Lower lobe of right lung (tissue), 2 donors: Measurements from ENCODE around the gene ELL3. TPM values are rescaled to one million over a fixed set of nuclear protein-coding genes. Genes with fewer than 3 reads are reported as not detected.
"Not testable (repeated sequence)": the region's sequence is repeated elsewhere in the genome, so short reads cannot be mapped to it uniquely, and the experiment has no call there.

Experiments used
- ATAC-seq, 2 donors: fragments of 200-7000 bp; cut with Tn5 transposase; one replicate each; pipeline ENCODE4 v1.9.1; 2020 to 2022; ENCODE audit warnings: mild to moderate bottlenecking in 2 of 2, moderate library complexity in 2 of 2
- DNase-seq: peaks from one replicate; pipeline ENCODE4 v3.0.0-alpha.2; 2020
- H3K27ac ChIP-seq: fragments of 200-600 bp; one replicate; pipeline ENCODE4 v1.8.0; 2022
- H3K27me3 ChIP-seq: fragments of 200-600 bp; one replicate; pipeline ENCODE4 v1.8.0; 2022; ENCODE audit warnings: low read depth
- H3K36me3 ChIP-seq: fragments of 200-600 bp; one replicate; pipeline ENCODE4 v1.8.0; 2022; ENCODE audit warnings: mild to moderate bottlenecking
- H3K4me1 ChIP-seq: fragments of 200-600 bp; one replicate; pipeline ENCODE4 v1.8.0; 2022
- H3K4me3 ChIP-seq: fragments of 200-600 bp; one replicate; pipeline ENCODE4 v1.8.0; 2022; ENCODE audit warnings: mild to moderate bottlenecking
- H3K9me3 ChIP-seq: fragments of 200-600 bp; one replicate; pipeline ENCODE4 v1.8.0; 2022
- CTCF ChIP-seq: fragments of 200-600 bp; IDR thresholded peaks from one replicate; pipeline ENCODE4 v1.8.0; 2022; ENCODE audit warnings: antibody characterized with exemption, mild to moderate bottlenecking
- intact Hi-C: fragments of 100-400 bp; cut with DNase I; formaldehyde crosslinking; loops from one replicate; pipeline ENCODE4 v1.11.0; 2022
- total RNA-seq: library from RNA; stranded (reverse); fragmentation: NEBNext Ultra II Directional; extraction: Animal tissue kit (Norgen Biotek cat#: 25700); gene quantifications from one replicate; pipeline ENCODE4 v1.2.1, GENCODE V29; 2021
- donor health status: DM: no; HTN: yes; CAD: no; lungs with severe emphysema.

Gene ELL3
- total RNA-seq, 1 donor from 2014 or later = 5.1 TPM

GRCh38 chr15:43808960-43809678 is 32.4 kb upstream of the ELL3 start:
- Histone ChIP-seq H3K27ac (no peak overlapping the region), H3K36me3 (peaks cover 100% of the 10 kb centered on the region), H3K27me3 (no peaks in the 10 kb centered on the region), H3K4me1 (no peaks in the 10 kb centered on the region), H3K9me3 (no peaks in the 10 kb centered on the region), H3K4me3 (no peak overlapping the region)
- TF ChIP-seq CTCF = no peak
- ATAC-seq = peak in 1 of 2 donors; percentile 69
- intact Hi-C loops = no loop called here
- no peak for DNase-seq

GRCh38 chr15:43808435-43808950 is 31.7 kb upstream of the ELL3 start:
- Histone ChIP-seq H3K36me3 (peaks cover 100% of the 10 kb centered on the region), H3K4me1 (no peaks in the 10 kb centered on the region), H3K27me3 (no peaks in the 10 kb centered on the region), H3K27ac (no peak overlapping the region), H3K9me3 (no peaks in the 10 kb centered on the region), H3K4me3 (no peak overlapping the region)
- no peak for TF ChIP-seq CTCF
- ATAC-seq (no peak), DNase-seq (no peak)
- intact Hi-C loops = no loop called here

- ATAC-seq, H3K9me3 ChIP-seq, intact Hi-C loops, H3K27me3 ChIP-seq, H3K27ac ChIP-seq, DNase-seq, H3K4me3 ChIP-seq: not testable (repeated sequence)
- H3K36me3 ChIP-seq = peaks cover 73% of the 10 kb centered on the region
- peaks cover 29% of the 10 kb centered on the region for H3K4me1 ChIP-seq
Measured at GRCh38 chr15:43802676-43803075, 25.9 kb upstream of the ELL3 start.

- Histone ChIP-seq H3K4me3 (peak within 1 kb of the TSS; percentile 95), H3K9me3 (no peaks in the 10 kb centered on the region), H3K36me3 (peaks cover 71% of the 10 kb centered on the region), H3K27ac (peak within 1 kb of the TSS; percentile 90), H3K4me1 (peaks cover 41% of the 10 kb centered on the region), H3K27me3 (no peaks in the 10 kb centered on the region)
- intact Hi-C loops = no loop called here
- DNase-seq (peak; percentile 95), ATAC-seq (peak; percentile 96)
- no peak for TF ChIP-seq CTCF
Measured at GRCh38 chr15:43800286-43801141, 23.7 kb upstream of the ELL3 start, which contains the start of gene HYPK. Gene HYPK, plus strand, starts transcription at chr15:43800599. Its CDS starts 24 bp downstream, at chr15:43800623.

- Histone ChIP-seq H3K36me3 (peaks cover 71% of the 10 kb centered on the region), H3K4me3 (peak within 1 kb of the TSS; percentile 95), H3K27me3 (no peaks in the 10 kb centered on the region), H3K9me3 (no peaks in the 10 kb centered on the region), H3K27ac (peak within 1 kb of the TSS; percentile 90), H3K4me1 (peaks cover 47% of the 10 kb centered on the region)
- no peak for DNase-seq
- peak; percentile 2 to 5 for ATAC-seq
- TF ChIP-seq CTCF = no peak
- intact Hi-C loops = no loop called here
Measured at GRCh38 chr15:43799945-43800285, 23.1 kb upstream of the ELL3 start, which contains the start of gene SERINC4. Gene SERINC4, minus strand, starts transcription at chr15:43800220. Its CDS starts 234 bp downstream, at chr15:43799986.
